HS-5 (cell line): ENCODE results near the gene NOG.

Experiments
- DNase-seq: peaks from one replicate; pipeline ENCODE4 v3.0.0-alpha.2; 2012; ENCODE audit warnings: low read depth

Gene NOG

DNA sequence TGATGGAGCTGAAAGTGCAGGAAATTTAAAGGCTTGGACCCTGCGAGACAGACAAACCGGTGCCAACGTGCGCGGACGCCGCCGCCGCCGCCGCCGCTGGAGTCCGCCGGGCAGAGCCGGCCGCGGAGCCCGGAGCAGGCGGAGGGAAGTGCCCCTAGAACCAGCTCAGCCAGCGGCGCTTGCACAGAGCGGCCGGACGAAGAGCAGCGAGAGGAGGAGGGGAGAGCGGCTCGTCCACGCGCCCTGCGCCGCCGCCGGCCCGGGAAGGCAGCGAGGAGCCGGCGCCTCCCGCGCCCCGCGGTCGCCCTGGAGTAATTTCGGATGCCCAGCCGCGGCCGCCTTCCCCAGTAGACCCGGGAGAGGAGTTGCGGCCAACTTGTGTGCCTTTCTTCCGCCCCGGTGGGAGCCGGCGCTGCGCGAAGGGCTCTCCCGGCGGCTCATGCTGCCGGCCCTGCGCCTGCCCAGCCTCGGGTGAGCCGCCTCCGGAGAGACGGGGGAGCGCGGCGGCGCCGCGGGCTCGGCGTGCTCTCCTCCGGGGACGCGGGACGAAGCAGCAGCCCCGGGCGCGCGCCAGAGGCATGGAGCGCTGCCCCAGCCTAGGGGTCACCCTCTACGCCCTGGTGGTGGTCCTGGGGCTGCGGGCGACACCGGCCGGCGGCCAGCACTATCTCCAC, at the start of gene NOG:
NOG (plus strand) TSS at position 54 of the 674 bp plus-strand sequence; CDS start at position 579, 525 bp downstream.
- DNase-seq, result no peak

DNA sequence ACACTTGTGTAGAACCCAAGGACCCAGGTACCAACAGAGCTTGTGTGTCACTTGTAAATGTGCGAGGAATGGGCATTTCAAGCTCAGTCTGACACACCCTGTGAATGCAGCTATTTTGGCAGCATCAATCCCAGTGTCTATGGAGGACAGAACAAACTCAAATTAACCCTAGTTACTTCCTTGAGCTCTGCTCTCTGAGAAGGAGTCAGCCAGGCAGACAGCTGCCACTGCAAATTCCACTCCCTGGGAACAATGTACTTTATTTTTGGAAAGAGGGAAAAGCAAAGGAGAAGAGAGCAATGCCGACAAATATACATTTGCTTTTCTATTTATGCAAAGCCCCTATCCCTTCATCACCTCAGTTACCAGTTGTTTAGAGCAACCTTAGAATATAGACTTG, 48.4 kb upstream of the NOG start:
- DNase-seq, result no peak

DNA sequence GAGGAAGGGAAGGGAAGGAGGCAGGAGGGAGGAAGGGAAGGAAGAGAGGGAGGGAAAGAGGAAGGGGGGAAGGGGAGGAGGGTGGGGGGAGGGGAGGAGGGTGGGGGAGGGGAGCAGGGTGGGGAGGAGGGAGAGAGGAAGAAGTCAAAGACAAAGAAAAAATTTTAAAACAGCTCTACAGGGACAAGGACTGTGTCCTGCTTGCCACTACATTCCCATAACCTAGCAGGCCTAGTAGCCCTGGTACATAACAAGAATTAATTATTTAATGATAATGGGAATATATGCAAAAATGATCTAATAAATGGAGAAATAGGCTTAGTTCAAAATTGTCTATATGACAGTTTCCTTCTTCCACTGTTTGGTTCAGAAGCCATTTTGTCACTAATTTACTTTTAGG, 47.6 kb upstream of the NOG start:
- DNase-seq, result no peak

DNA sequence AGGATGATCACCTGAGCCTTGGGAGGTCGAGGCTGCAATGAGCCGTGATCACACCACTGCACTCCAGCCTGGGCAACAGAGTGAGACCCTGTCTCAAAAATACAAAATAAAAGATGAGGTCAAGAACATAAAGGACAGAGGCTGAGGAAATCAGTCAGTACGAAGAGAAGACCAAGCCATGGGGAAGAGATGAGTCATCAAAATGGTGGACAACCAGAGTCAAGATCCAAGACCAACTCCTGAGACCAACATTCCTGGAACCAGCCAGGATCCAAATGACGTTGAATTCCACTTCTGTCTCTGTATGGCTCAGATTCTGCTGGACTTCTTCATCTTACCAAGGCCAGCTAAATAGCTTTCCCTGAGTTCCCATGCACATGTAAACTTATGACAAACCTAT, 44.8 kb upstream of the NOG start:
- DNase-seq, result no peak

DNA sequence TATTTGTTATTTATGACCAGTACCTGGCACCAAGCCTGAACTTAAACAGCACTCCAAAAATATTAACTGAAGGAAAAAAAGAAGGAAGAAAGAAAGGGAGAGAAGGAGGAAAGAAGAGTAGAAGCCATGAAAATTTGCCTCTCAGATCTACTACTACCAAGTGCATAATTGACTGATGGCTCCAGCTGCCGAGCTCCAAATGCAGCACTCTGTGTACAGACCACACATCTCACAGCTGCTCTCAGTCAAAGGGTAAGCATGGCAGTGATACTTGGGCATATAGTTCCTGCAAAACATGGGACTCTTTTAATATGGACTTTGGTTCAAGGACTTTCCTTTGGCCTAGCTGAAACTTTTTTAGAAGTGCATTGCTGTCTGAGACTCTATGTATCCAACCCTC, 44.0 kb upstream of the NOG start:
- DNase-seq, result no peak

DNA sequence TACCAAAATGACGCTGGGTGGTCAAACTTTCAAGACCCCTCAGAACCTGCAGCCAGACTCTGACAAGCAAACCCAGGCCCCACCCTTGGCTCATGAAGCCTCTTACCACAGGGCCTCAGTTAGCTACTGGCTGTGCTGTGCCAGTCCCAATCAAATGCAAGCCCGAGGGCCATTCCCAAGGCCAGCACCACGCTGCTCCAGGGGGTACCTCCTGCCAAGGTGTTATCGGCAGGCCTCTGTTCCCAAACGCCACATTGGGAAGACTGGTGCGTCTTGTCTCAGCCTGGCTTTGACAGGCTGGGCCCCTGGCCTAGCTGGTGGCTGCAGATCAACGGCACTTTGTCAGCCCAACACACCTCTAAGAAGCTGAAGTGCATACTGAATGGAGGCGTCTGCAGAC, 35.8 kb upstream of the NOG start:
- no peak for DNase-seq

DNA sequence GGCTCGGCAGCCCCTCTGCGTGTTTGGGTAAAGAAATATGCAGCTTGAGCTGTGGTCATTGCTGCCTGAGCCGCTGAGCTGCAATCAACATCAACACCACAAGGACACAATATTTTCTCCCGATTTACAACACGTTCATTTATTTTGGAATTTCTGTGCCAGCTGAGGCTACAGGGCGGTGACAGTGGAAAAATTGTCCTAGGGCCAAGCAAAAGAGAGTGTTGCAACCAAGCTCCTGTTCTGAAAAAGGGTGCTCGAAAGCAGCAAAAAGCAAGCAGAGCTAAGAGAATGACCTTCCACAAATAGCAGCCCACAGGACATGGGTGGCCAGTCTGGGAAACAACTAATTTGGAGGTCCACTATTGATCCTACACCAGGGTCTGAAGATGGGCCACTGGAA, 35.4 kb upstream of the NOG start:
- DNase-seq, result no peak

DNA sequence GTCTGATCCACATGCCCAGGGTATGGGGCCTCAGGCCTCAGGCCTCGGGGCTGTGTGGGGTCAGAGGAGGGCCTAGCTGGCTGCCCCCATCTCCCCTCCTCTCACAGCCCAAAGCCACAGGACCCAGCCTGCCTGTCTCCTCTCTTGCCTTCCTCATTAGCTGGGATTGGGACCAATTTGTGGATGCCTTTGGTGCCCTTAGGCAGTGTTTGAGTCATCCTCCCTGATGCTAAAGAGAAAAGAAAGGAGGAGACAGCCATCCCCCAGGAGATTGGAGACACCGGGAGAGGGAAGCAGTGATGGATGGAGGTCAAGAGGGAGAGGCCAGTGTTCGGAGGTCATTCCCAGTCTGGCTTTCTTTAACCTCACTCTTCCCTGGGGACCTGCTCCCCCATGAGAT, 23.3 kb upstream of the NOG start:
- DNase-seq, result no peak

DNA sequence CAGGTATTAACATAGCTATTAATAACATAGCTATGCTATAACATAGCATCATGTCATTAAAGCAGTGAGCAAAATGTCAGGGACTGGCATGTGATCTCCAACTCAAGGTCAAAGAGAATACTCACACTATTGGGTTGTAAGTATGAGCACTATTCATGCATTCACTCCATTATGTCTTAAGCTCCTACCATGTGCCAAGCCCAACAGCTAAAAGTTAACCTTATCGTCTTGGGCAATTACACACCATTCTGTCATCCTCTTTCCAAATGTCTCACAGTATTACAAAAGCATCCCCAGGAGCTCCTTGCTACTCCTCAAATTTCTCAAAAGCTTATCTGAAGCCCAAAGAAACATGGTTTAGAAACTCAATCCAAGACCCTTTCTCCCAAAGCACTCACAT, 22.0 kb upstream of the NOG start:
- DNase-seq, result no peak

DNA sequence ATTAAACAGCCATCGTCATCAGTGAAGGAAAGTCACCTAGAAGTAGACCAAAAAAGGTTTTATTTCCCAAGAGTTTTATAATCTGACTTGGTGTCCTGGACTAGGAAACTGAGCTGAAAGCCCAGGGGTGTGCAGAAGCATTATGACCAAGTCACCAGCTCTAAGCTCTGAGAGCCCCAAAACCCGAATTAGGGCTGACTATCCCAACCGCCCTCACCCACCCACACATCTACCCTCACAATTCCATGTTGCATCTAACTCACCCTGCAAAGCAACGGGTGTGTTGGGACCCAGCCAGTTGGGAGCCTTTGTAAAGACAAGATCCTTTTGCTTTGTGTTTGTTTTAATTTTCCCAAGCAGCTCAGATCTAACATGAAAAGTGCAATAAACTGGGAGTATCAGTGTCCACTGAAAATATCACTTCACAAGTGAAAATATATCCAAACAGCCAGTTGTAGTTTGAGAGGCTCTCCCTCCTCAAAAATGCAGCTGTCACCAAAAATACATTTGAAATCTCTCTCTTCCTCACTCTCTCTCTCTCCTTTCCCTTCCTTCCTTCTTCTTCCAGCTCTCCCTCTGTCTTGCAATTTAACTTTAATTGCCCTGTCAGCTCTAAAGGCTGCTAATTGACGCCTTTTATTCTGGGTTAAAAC, 16.2 kb upstream of the NOG start:
- no peak for DNase-seq

DNA sequence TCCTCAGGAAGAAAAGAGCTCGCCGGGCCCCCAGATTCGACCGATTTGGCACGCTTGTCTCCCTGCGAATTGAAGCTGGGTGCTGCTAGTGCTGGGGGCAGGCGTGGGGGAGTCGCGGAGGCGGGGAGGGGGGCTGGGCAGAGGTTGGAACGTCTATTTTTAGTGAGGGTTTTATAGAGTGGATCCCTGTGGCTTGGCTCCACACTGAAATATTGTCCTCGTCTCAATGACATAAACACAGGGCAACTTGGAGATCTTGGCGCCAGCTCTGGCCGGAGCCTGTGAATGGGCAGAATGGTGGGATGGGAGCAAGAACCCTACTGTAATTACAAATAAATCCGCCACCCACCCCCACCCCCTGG, 15.7 kb upstream of the NOG start:
- no peak for DNase-seq

DNA sequence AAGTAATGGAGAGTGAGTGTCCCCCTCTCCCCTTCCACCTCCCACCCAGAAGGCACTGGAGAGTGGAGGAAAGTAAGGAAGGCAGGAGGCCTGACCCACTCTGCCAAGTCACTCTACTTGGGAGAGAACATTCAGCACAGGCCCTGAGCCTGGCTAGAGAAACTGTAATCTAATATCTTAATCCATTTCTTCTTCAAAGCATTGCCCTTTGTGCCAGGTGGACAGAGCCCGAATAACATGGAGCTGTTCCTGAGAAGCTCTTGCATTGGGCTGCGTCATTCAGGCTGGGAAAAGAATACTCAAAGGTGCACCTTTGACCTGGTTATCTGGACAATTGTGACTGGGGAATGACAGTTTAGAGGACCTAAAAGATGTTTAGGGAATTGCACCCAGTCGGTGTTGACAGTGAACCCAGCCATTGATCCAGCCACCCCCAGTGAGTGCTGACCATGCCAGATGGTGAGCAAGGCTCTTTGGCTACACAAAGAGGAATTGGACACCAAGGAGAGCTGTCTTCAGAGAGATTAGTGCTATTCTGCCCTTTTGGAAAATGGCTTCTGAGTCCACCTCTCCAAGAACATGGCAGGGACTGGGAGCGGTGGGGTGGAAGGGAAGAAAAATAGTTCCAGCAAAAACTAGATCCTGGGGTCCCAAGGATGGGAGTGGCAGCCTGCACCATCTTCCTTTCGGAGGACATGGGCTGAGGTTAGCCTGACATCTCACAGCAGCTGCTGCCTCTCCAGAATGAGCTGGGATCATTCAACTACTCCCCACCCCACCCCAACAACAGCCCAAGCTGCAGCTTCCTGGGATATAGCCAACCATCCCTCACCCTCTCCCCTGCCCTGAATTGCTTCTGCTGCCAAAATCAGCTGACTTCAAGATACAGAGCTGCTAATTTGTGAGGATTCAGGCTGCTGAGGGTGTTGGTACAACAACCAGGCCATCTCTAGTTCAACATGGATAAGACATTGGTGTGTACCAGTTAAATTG, 11.6 kb upstream of the NOG start:
- no peak for DNase-seq

DNA sequence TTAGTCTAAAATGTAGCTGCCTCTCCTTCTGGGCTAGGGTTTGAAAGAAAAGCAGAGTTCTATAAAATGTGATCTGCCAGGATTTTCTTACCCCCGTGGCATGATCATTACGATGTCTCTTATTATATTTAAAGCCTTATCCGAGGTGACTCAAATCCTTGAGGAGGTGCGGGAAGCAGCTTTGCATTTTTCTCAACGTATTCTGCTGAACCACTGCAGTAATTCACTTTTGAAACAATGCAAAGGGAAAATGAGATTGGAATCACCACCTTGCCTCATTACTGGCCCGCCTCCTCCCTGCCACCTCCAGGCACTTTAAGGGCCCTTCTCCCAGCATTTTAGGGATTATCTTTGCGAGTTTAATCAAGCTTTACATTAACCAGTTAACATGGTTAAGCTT, 9.7 kb upstream of the NOG start:
- DNase-seq, result no peak

DNA sequence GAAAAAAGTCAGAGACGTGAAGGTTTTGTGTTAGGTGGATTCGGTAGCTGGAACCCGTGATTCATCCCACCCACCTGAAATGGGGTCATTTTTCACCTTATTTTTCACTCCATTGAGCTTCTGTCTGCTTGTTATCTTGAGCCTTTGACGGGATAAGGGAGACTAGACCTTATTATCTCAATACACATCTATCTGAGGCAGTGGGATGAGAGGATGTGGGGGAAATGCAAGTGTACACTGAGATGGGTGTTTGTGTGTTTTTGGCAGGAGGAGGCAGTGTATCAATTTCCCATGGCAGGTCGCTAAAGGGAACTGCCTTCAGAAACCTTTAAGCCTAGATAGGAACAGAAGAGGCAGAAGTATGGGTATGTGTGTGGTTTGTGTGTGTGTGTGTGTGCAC, 6.2 kb upstream of the NOG start:
- DNase-seq, result no peak

DNA sequence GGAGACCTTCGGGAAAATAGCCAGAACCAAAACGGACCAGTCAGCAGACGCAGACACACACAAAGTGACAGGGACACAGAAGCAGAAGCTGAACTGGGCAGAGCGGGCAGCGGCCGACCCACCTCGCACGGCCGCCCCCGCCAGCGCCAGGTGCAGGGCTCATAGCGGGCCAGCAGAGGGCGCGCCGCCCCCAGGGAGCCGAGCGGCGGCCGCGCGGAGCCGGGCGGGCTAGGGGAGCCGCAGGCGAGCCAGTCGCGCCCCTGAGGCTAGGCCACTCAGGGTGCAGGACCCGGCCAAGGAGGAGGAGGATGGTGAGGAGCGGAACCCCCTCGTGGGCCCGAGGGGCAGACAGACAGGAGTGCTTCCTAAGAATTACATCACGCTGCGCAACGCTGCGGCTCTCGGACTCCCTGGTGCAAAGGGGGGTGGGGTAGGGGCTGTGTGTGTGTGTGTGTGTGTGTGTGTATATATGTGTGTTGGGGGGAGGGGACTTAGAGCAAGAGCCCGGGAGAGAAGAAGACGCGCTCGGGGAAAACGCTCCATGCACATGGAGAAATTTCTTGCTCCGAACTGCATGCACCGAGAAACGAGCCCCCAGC, 913 bp upstream of the NOG start:
- DNase-seq, result no peak

DNA sequence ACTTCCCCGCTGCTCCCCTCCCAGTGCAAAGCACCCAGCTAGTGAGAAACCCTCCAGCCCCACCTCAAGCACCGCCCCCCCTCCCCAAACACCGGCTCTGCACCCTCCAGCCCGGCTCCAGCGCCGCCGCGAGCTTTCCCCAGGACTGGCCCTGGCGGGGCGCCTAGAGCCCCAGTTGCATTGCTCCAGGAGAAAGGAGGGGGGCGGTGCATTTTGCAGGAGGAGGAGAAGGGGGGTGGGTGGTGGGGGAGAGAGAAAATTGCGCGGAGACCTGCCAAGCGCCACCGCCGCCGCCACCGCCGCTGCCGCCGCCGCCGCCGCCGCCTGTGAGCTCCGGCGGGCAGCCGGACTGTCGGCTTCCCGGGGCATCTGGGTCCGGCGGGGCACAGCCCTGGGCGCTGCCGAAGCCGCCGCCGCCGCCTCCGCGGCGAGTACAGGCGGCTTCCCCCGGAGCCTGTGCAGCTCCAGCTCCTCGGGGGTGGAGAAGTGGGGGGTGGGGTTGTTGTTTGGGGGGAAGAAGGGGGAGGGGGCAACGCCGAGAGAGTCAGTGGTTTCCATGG, 333 bp upstream of the NOG start:
- DNase-seq, result no peak

DNA sequence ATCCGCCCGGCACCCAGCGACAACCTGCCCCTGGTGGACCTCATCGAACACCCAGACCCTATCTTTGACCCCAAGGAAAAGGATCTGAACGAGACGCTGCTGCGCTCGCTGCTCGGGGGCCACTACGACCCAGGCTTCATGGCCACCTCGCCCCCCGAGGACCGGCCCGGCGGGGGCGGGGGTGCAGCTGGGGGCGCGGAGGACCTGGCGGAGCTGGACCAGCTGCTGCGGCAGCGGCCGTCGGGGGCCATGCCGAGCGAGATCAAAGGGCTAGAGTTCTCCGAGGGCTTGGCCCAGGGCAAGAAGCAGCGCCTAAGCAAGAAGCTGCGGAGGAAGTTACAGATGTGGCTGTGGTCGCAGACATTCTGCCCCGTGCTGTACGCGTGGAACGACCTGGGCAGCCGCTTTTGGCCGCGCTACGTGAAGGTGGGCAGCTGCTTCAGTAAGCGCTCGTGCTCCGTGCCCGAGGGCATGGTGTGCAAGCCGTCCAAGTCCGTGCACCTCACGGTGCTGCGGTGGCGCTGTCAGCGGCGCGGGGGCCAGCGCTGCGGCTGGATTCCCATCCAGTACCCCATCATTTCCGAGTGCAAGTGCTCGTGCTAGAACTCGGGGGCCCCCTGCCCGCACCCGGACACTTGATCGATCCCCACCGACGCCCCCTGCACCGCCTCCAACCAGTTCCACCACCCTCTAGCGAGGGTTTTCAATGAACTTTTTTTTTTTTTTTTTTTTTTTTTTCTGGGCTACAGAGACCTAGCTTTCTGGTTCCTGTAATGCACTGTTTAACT, 1.0 kb downstream of the NOG start:
- no peak for DNase-seq

DNA sequence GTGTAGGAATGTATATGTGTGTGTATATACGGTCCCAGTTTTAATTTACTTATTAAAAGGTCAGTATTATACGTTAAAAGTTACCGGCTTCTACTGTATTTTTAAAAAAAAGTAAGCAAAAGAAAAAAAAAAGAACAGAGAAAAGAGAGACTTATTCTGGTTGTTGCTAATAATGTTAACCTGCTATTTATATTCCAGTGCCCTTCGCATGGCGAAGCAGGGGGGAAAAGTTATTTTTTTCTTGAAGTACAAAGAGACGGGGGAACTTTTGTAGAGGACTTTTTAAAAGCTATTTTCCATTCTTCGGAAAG, 1.6 kb downstream of the NOG start:
- no peak for DNase-seq

DNA sequence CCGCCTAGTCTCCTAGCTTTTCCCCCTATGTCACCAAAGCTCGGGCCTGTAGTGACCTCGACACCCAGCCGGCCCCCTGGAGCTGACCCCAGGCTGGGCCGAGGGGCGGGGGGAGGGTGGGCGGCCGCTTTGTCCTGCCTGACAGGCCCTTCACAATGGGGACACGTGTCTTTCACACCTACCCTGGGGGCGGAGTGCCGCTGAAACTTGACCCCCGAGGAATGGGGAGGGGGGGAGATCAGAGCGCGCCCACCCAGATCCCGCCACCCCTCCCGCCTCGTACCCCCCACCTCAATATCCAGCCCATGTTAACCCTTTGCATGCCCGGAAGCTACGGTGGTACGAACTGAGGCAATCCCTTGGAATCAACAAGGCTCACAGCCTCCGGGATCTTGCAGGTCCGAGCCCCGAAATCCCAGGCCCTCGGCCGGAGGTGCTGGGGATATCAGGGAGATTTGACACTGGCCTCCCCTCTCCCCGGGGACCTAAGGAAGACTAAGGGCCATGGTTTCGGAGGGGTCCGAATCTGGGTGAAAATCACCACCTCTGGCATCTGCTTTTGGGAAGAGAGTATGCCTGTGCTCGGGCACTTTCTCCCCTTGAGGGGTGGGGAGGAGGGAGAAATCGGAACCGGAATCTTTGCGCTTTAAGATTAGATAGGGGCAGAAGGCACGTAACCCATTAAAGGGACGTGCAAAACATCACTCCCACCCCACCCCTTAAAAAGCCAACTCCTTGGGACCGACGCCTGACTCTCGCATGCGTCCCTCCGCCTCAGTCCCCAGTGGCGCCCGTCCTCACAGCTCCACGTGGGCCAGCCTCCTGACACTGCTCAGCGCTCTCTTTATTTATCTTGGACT, 2.6 kb downstream of the NOG start:
- DNase-seq, result no peak

DNA sequence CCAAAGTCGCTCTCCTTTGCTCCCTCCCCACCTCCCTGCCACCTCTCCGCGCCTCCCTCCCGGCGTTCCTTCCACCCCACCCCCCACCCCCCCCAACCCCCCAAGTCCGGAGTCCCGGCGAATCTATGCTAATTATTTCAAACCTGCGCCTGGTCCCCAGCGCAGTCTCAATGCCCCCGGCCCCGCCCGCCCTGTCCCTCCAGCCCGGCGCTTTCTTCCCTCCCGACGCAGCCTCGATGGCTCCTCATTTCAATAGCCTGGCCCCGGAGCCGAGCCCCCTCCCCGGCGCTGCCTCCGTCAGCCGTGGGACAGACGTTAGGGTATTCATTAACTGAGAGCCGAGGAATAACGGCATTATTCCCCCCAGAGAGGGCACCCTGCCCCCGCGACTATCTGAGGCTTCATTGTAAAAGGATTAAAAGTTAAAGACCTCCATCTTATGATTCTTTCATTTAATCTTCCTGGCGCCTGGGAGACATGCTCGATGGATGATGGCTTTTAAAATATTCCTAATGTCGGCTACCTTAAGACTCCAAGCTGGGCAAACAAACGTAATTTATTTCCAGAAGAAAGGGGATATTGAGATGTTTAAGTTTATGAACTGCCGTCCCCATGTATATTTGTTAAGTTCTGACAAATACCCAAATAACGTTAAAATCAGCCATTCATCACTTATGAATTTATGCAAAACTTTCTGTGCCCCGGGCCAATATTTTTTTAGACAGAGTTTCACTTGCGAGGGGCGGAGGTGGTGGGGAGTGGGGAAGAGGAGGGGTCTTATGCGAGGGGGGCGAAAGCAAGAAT, 3.4 kb downstream of the NOG start:
- no peak for DNase-seq
